Endothelial cell (in vitro differentiated cells): ENCODE measurements around the gene MAN1A1. TPM values are rescaled to one million over a fixed set of nuclear protein-coding genes. Genes with fewer than 3 reads are reported as not detected.

Source experiments
- DNase-seq: peaks from one replicate; pipeline ENCODE4 v3.0.0; 2021; ENCODE audit warnings: low spot score
- H3K27ac Mint-ChIP-seq: one replicate; pipeline ENCODE4 v1.8.0; 2021; ENCODE audit warnings: mixed read lengths, inconsistent platforms; ENCODE audit not compliant: unreplicated experiment
- H3K27me3 Mint-ChIP-seq: one replicate; pipeline ENCODE4 v1.8.0; 2021; ENCODE audit warnings: mild to moderate bottlenecking, moderate library complexity, mixed read lengths, inconsistent platforms; ENCODE audit not compliant: unreplicated experiment
- H3K36me3 Mint-ChIP-seq: one replicate; pipeline ENCODE4 v1.8.0; 2021; ENCODE audit warnings: mild to moderate bottlenecking, low read depth, mixed read lengths, inconsistent platforms; ENCODE audit not compliant: unreplicated experiment
- H3K4me1 Mint-ChIP-seq: one replicate; pipeline ENCODE4 v1.8.0; 2021; ENCODE audit warnings: mild to moderate bottlenecking, mixed read lengths, inconsistent platforms; ENCODE audit not compliant: unreplicated experiment
- H3K4me3 Mint-ChIP-seq: one replicate; pipeline ENCODE4 v1.8.0; 2021; ENCODE audit warnings: mild to moderate bottlenecking, mixed read lengths, inconsistent platforms; ENCODE audit not compliant: unreplicated experiment
- H3K9me3 Mint-ChIP-seq: one replicate; pipeline ENCODE4 v1.8.0; 2021; ENCODE audit warnings: mixed read lengths, inconsistent platforms; ENCODE audit not compliant: unreplicated experiment
- total RNA-seq: library from RNA; stranded (reverse); fragmentation: NEBNext Ultra II Directional; extraction: Animal tissue kit (Norgen Biotek cat#: 25700); gene quantifications from one replicate; pipeline ENCODE4 v1.2.1, GENCODE V29; 2021; ENCODE audit not compliant: unreplicated experiment
- TF ChIP-seq, protein P1 (sequence below): fragments of 200-600 bp; sonication (generic); IDR thresholded peaks from one replicate; pipeline ENCODE4 v1.5.0; 2021; ENCODE audit warnings: antibody characterized with exemption; ENCODE audit not compliant: unreplicated experiment

The MAN1A1 gene
- total RNA-seq, 1 donor from 2014 or later: 34.4 TPM

DNA sequence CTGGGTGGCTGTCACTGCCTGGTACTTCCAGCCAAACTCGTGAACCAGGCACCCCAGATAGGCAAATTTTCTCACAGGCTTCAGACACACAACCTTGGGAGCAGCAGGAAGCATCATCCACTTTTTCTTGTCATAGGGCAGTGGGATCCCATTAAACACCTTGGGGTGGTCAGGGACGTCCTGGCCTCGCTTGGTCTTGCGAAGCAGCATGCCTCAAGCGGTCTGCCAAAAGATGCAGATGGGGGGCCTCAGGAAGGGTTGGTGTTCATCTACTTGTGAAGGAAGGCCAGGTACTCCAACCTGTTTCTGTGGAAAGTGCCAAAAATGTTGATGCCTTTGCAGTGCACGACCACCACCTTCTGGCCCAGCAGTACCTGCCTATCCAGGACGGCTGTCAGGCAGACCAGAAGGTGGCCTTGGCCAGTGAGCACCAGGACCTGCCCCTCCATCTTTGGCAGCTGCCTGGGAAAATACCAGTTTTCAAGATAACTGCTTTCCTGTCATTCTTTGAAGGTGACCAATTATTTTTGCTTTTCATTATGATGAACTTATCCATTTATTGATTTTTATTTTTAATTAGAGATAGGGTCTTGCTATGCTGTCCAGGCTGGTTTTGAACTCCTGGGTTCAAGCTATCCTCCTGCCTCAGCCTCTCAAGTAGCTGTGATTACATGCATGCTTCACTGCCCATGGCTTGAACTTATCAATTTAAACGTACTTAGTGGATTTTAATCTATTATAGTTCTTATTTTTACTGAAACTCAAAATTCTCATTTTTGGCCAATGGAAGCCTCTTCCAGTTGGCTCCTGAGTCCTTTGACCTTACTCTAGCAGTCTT is 80.1 kb downstream of the MAN1A1 start:
- H3K36me3 Mint-ChIP-seq: peaks cover 15% of the 10 kb centered on the region
- DNase-seq: no peak
- peaks cover 22% of the 10 kb centered on the region for H3K4me1 Mint-ChIP-seq
- no peak overlapping the region for H3K27ac Mint-ChIP-seq
- TF ChIP-seq, protein P1, sequence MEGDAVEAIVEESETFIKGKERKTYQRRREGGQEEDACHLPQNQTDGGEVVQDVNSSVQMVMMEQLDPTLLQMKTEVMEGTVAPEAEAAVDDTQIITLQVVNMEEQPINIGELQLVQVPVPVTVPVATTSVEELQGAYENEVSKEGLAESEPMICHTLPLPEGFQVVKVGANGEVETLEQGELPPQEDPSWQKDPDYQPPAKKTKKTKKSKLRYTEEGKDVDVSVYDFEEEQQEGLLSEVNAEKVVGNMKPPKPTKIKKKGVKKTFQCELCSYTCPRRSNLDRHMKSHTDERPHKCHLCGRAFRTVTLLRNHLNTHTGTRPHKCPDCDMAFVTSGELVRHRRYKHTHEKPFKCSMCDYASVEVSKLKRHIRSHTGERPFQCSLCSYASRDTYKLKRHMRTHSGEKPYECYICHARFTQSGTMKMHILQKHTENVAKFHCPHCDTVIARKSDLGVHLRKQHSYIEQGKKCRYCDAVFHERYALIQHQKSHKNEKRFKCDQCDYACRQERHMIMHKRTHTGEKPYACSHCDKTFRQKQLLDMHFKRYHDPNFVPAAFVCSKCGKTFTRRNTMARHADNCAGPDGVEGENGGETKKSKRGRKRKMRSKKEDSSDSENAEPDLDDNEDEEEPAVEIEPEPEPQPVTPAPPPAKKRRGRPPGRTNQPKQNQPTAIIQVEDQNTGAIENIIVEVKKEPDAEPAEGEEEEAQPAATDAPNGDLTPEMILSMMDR: no peak
- H3K27me3 Mint-ChIP-seq: peaks cover 4% of the 10 kb centered on the region
- H3K9me3 Mint-ChIP-seq: peaks cover 7% of the 10 kb centered on the region
- no peak overlapping the region for H3K4me3 Mint-ChIP-seq

DNA sequence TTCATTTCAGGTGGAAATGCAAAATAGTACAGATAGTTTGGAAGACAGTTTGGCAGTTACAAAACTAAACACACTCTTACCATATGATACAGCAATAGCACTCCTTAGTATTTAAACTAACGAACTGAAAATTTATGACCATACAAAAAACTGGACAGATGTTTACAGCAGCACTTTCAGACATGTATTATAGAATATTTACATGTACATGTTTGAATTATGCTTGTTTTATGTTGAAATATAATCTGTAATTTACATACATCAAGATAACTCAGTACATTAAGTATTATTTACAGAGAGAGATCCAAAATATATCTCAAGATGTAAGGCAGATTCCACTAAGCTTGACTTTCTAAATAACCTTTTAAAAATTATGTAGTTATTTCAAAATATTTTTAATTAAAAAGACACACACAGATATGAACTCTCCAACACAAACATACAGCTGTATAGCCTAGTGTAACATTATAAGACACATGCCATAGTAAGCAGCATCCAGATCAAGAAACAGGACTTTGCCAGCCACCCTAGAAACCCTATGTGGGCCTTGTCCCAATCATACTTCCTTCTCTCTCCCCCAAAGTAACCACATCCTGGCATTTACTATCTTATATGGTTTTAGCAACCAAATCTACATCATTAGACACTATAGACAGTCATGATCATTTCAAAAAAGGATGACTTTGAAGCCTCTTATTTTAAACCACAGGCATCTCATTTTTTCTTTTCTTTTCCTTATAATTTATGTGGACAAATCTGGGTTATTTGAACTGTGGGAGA is 82.2 kb downstream of the MAN1A1 start:
- Mint-ChIP-seq H3K9me3 (peaks cover 7% of the 10 kb centered on the region), H3K4me3 (no peak overlapping the region), H3K27ac (no peak overlapping the region), H3K36me3 (peaks cover 20% of the 10 kb centered on the region), H3K27me3 (peaks cover 7% of the 10 kb centered on the region), H3K4me1 (peaks cover 11% of the 10 kb centered on the region)
- TF ChIP-seq, protein P1: no peak
- no peak for DNase-seq

DNA sequence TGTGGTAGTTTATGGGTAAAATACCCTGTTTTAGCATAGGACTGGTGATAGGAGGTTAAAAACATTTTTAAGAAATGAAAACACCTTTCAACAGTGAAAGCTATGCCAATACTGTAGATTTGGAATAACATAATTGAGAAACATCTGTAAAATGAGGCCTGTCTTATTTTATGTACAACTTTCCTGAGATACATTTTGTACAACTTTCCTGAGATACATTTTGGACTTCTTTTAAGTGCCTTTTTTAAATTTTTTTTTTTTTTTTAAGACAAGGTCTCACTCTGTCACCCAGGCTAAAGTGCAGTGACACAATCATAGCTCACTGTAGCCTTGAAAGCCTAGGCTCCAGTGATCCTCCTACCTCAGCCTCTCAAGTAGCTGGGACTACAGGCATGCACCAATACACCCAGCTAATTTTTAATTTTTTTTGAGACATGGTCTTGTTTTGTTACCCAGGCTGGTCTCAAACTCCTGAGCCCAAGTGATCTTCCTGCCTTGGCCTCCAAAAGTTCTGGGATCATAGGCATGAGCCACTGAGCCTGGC is 84.6 kb downstream of the MAN1A1 start:
- Mint-ChIP-seq H3K27ac (no peak overlapping the region), H3K4me3 (no peak overlapping the region), H3K4me1 (peaks cover 8% of the 10 kb centered on the region), H3K9me3 (no peaks in the 10 kb centered on the region), H3K27me3 (peaks cover 3% of the 10 kb centered on the region), H3K36me3 (peaks cover 6% of the 10 kb centered on the region)
- DNase-seq: no peak
- TF ChIP-seq, protein P1: no peak

DNA sequence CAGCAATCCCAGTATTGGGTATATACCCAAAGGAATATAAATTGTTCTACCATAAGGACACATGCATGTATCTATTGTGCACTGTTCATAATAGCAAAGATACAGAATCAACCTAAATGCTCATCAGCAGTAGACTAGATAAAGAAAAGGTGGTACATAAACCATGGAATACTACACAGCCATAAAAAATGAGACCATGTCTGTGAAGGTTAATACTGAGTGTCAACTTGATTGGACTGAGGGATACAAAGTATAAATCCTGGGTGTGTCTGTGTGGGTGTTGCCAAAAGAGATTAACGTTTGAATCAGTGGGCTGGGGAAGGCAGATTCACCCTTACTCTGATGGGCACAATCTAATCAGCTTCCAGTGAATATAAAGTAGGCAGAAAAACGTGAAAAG is 86.9 kb downstream of the MAN1A1 start:
- peaks cover 3% of the 10 kb centered on the region for H3K27me3 Mint-ChIP-seq

More for the DNA sequence above, 86.9 kb downstream of the MAN1A1 start:
- no peak overlapping the region for H3K4me3 Mint-ChIP-seq
- H3K4me1 Mint-ChIP-seq: peaks cover 17% of the 10 kb centered on the region
- no peaks in the 10 kb centered on the region for H3K9me3 Mint-ChIP-seq
- DNase-seq: no peak
- H3K36me3 Mint-ChIP-seq: peaks cover 5% of the 10 kb centered on the region
- TF ChIP-seq, protein P1: no peak
- H3K27ac Mint-ChIP-seq: no peak overlapping the region
